ENCODE measurements around the gene ZMYND12. TPM values are rescaled to one million over a fixed set of nuclear protein-coding genes. Genes with fewer than 3 reads are reported as not detected.

Gene ZMYND12
- total RNA-seq, 2 donors from 2014 or later, result 0.45 to 0.84 TPM

Other genes starting within 250 kb of the ZMYND12 start
- 10 to 100 TPM; 51.0 to 52.9 TPM for gene FOXJ3, start 120.8 kb downstream of the ZMYND12 start, total RNA-seq
- 10 to 100 TPM in 1 of 2 donors, under 1 TPM in 1; 0.68 to 18.0 TPM for gene RIMKLA, start 75.2 kb downstream of the ZMYND12 start, total RNA-seq
- 10 to 100 TPM; 37.8 to 50.1 TPM for gene PPCS, start 521 bp upstream of the ZMYND12 start, total RNA-seq
- gene CCDC30, start 7.3 kb upstream of the ZMYND12 start, total RNA-seq, result 1 to 10 TPM; 2.2 to 2.3 TPM
- 100 to 1,000 TPM in 1 of 2 donors, 10 to 100 TPM in 1; 93.6 to 101 TPM for gene PPIH, start 202.4 kb upstream of the ZMYND12 start, total RNA-seq
- gene YBX1, start 226.4 kb upstream of the ZMYND12 start, total RNA-seq, result 1,000 to 10,000 TPM in 1 of 2 donors, 100 to 1,000 TPM in 1; 926 to 1,058 TPM